Omental fat pad (tissue), 4 donors: ENCODE results near the gene ANXA4. TPM values are rescaled to one million over a fixed set of nuclear protein-coding genes. Genes with fewer than 3 reads are reported as not detected.

Source experiments
- ATAC-seq: fragments of 150-250 bp; one replicate; pipeline ENCODE4 v1.9.1; 2016; ENCODE audit warnings: mild to moderate bottlenecking, moderate library complexity; ENCODE audit not compliant: low FRiP score
- DNase-seq: peaks from one replicate; pipeline ENCODE4 v3.0.0-alpha.2; 2019; ENCODE audit warnings: low spot score
- total RNA-seq, 4 donors: library from RNA; depleted of rRNA; stranded (reverse); fragments of >200 nt; gene quantifications; one replicate each; pipeline ENCODE4 v1.1.0, GENCODE V29; 2016
- TF ChIP-seq, protein P1 (sequence below), 3 donors: fragments of 450-650 bp; IDR thresholded peaks; one replicate each; pipeline ENCODE4 v1.5.1; 2016 to 2017; ENCODE audit warnings: antibody characterized with exemption in 3 of 3, mild to moderate bottlenecking in 3 of 3, moderate library complexity in 2 of 3

Gene ANXA4
- total RNA-seq, 4 donors from 2014 or later: 36.6 to 52.3 (median 40.7) TPM

DNA sequence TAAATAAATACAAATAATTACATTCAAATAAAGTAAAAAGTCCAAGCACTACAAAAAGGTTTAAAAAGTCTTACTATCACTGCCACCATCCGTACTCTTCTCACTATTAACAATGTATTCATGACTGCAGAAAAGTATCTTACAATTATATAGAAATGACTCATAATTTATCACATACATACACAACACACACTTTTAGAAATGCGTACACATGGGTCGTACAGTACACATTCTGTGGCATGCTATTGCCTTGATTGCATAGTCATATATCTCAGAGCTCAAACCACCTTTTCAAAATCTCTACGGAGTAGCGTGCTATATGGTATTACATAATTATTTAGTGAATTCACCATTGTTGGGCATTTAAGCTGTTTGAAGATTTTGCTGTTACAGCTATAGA lies 41.6 kb upstream of the ANXA4 start:
- TF ChIP-seq, protein P1, sequence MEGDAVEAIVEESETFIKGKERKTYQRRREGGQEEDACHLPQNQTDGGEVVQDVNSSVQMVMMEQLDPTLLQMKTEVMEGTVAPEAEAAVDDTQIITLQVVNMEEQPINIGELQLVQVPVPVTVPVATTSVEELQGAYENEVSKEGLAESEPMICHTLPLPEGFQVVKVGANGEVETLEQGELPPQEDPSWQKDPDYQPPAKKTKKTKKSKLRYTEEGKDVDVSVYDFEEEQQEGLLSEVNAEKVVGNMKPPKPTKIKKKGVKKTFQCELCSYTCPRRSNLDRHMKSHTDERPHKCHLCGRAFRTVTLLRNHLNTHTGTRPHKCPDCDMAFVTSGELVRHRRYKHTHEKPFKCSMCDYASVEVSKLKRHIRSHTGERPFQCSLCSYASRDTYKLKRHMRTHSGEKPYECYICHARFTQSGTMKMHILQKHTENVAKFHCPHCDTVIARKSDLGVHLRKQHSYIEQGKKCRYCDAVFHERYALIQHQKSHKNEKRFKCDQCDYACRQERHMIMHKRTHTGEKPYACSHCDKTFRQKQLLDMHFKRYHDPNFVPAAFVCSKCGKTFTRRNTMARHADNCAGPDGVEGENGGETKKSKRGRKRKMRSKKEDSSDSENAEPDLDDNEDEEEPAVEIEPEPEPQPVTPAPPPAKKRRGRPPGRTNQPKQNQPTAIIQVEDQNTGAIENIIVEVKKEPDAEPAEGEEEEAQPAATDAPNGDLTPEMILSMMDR (IDR thresholded peaks at IDR 0.05): no peak
- ATAC-seq: no peak
- DNase-seq: no peak

DNA sequence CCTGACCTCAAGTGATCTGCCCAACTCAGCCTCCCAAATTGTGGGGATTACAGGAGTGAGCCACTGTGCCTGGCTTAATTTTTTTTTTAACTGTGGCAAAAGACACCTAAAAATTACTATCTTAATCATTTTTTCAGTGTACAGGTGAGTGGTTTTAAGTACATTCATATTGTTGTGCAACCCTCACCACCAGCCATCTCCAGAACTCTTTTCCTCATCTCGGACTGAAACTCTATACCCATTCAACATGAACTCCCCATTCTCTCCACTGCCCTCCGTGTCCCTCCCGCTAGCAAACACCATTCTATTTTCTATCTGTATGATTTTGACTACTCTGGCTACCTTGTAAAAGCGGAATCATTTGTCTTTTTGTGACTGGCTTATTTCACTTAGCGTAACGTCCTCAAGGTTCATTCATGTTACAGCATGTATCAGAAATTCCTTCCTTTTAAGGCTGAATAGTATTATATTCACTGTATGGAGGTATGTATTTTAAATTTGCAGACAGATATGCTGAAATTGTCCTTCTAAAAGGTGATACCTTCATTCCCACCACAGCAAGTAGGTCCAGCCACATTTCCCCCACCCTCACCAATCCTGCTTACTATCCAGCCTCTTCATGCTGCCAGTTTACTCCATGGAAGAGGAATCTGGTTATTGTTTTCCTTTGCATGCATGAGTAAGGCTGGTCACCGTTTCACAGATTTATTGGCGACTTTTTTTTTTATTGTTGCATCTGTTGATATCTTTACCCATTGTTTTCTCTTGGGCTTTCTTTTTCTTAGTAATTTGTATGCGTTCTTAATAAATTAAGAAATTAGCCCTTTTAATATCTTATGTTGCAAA lies 40.6 kb upstream of the ANXA4 start:
- DNase-seq (no peak), ATAC-seq (no peak)
- TF ChIP-seq, protein P1 (IDR thresholded peaks at IDR 0.05): no peak

DNA sequence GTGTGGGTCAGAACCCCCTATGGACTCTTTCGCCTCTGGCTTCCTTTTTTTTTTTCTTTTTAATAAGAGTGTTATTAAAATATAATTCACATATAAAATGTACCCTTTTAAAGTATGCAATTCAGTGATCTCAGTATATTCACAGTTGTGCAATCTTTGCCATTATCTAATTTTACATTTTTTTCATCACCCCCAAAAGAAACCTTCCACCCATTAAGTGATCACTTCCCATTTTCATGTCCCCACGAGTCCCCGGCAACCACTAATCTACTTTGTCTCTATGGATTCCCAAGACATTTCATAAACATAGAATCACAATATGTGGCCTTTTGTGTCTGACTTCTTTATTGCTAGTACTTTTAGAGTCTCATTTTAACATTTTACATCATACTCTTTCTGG lies 38.7 kb upstream of the ANXA4 start:
- ATAC-seq (no peak), DNase-seq (no peak)
- TF ChIP-seq, protein P1 (IDR thresholded peaks at IDR 0.05): no peak

DNA sequence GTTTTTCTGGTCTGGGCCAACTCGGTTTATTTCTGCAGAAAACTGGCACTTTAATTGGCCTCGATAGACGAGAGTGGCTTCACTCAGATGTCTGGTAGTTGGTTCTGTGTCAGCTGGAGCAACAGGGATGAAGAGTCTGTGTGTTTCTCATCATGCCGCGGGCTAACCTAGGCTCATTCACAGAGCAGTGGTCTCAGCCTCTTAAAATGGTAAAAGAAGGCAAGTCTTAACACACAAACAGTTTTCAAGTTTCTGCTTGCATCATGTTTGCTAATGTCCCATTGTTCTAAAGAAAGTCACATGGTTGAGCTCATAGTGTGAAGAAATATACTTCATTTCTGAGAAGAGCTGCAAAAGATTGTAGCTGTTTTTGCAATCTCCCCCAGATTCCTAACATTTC lies 37.5 kb upstream of the ANXA4 start:
- ATAC-seq (no peak), DNase-seq (no peak)
- TF ChIP-seq, protein P1 (IDR thresholded peaks at IDR 0.05): no peak

DNA sequence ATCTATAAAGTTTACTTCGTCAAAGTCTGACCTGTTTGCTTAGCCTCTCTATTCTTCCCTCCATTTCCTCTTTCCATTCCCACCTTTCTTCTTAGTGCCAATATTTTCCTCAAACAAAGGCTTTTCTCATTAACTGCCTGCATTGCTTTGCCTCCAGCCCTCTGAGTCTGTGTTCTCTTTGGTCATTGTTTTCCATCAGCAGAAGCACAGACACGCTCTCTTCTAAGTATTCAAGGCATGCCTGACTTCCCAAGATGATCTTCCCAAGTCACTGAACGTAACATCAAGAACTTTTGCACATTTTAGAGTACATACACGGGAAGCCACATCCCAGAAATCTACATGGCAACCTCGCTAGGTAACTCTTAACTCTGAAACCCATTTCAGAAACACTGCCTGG lies 32.6 kb upstream of the ANXA4 start:
- ATAC-seq (no peak), DNase-seq (no peak)
- TF ChIP-seq, protein P1 (IDR thresholded peaks at IDR 0.05): no peak

DNA sequence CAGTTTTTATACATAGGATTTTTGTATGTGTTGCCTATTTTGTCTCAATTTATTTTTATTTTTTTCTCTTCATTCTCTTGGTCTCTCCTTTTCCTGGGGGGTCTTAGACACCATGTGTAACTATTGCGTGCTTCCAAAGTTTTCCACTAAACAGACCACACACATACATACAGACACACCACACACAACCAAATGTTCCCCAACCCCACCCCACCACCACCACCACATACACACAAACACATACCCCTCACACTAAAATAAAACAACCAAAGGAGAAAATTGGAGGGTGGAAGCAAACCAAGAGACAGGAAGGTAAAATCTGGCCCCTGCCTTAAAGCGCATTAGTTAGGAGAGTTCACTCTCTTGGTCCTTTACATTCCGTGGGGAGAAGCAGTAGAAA lies 30.0 kb upstream of the ANXA4 start:
- DNase-seq: no peak
- TF ChIP-seq, protein P1 (IDR thresholded peaks at IDR 0.05): no peak
- no peak for ATAC-seq

DNA sequence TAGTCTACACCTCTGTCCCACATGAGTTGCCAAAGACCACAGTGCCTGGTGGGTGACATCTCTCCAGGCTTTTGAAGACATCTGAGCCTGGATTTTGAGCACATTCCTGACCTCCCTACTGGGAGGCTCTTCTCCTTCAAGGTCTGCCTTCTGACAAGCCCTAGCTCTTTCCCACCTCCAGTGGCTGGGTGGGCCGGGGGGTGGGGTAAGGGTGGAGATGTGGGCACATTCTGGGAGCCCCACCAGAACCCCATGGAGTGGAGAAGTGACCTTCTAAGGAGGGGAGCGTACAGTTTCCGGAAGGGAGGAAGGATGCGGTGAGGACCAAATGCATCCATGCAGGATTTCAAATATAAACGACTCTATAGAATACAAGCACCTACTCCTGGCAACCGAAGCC lies 27.9 kb upstream of the ANXA4 start:
- no peak for DNase-seq
- ATAC-seq: no peak
- TF ChIP-seq, protein P1 (IDR thresholded peaks at IDR 0.05): no peak
